Vagina (tissue), 2 donors: ENCODE data around the gene YPEL4. TPM values are rescaled to one million over a fixed set of nuclear protein-coding genes. Genes with fewer than 3 reads are reported as not detected.
A peak's percentile ranks its signal among the peaks of the same experiment; 100 is the strongest.

Experiments used
- DNase-seq, 2 donors: peaks; one replicate each; pipeline ENCODE4 v3.0.0-alpha.2; 2017; ENCODE audit errors: extremely low spot score in 2 of 2
- H3K27ac ChIP-seq: fragments of 200-600 bp; sonication (generic); one replicate; pipeline ENCODE4 v1.5.1; 2019
- H3K27me3 ChIP-seq: fragments of 200-600 bp; sonication (generic); one replicate; pipeline ENCODE4 v1.5.1; 2019
- H3K36me3 ChIP-seq, 2 donors: fragments of 200-600 bp; sonication (generic); one replicate each; pipeline ENCODE4 v1.5.1; 2017 to 2019
- H3K4me1 ChIP-seq: fragments of 200-600 bp; sonication (generic); one replicate; pipeline ENCODE4 v1.5.1; 2019
- H3K4me3 ChIP-seq, 2 donors: fragments of 200-600 bp; sonication (generic); 1 replicate in 1 of 2; 2 replicates in 1 of 2; pipeline ENCODE4 v1.5.1; 2016 to 2019
- H3K9me3 ChIP-seq: fragments of 200-600 bp; sonication (generic); one replicate; pipeline ENCODE4 v1.5.1; 2019
- POLR2A ChIP-seq, 2 donors: fragments of 450-650 bp; IDR thresholded peaks; one replicate each; pipeline ENCODE4 v1.6.1; 2017; ENCODE audit warnings: antibody characterized with exemption in 2 of 2, mild to moderate bottlenecking in 2 of 2, moderate library complexity in 2 of 2
- POLR2AphosphoS5 ChIP-seq, 2 donors: sonication (generic); formaldehyde crosslinking; IDR thresholded peaks; one replicate each; pipeline ENCODE4 v1.9.0; 2017; ENCODE audit warnings: antibody characterized with exemption in 2 of 2, mild to moderate bottlenecking in 2 of 2, low read depth in 1 of 2; ENCODE audit not compliant: insufficient read depth in 1 of 2
- intact Hi-C: fragments of 100-400 bp; cut with DNase I; formaldehyde crosslinking; loops from one replicate; pipeline ENCODE4 v1.15.1; 2023
- total RNA-seq: library from RNA; depleted of rRNA; stranded (reverse); fragments of >200 nt; gene quantifications from one replicate; pipeline ENCODE4 v1.2.3, GENCODE V29; 2016
- TF ChIP-seq, protein P1 (sequence below), 3 experiments: fragments of 450-650 bp in 2 of 3; fragments of 200-600 bp in 1 of 3; sonication (generic) in 1 of 3; IDR thresholded peaks; one replicate each; pipeline ENCODE4 v1.5.1; 2017 to 2019; ENCODE audit warnings: antibody characterized with exemption in 3 of 3, mild to moderate bottlenecking in 2 of 3, moderate library complexity in 2 of 3

YPEL4 gene
- total RNA-seq, 1 donor from 2014 or later = 2.7 TPM

- peaks cover 41% of the 10 kb centered on the region for H3K4me1 ChIP-seq
- no peaks in the 10 kb centered on the region for H3K36me3 ChIP-seq
- intact Hi-C loops = loop anchor here (2.0 to 10.0 kb wide), 4 partner anchors 37 to 315 kb away; partner anchors contain the start of gene TNKS1BP1
- H3K27me3 ChIP-seq = no peaks in the 10 kb centered on the region
- TF ChIP-seq POLR2A (IDR thresholded peaks at IDR 0.05) = no peak
- TF ChIP-seq, protein P1, sequence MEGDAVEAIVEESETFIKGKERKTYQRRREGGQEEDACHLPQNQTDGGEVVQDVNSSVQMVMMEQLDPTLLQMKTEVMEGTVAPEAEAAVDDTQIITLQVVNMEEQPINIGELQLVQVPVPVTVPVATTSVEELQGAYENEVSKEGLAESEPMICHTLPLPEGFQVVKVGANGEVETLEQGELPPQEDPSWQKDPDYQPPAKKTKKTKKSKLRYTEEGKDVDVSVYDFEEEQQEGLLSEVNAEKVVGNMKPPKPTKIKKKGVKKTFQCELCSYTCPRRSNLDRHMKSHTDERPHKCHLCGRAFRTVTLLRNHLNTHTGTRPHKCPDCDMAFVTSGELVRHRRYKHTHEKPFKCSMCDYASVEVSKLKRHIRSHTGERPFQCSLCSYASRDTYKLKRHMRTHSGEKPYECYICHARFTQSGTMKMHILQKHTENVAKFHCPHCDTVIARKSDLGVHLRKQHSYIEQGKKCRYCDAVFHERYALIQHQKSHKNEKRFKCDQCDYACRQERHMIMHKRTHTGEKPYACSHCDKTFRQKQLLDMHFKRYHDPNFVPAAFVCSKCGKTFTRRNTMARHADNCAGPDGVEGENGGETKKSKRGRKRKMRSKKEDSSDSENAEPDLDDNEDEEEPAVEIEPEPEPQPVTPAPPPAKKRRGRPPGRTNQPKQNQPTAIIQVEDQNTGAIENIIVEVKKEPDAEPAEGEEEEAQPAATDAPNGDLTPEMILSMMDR (IDR thresholded peaks at IDR 0.05) = no peak
- TF ChIP-seq POLR2AphosphoS5 (IDR thresholded peaks at IDR 0.05; ENCODE audit: insufficient read depth in 1 of 2, low read depth in 1 of 2) = no peak
- DNase-seq = no peak
- peak overlapping the region; percentile 80 for H3K27ac ChIP-seq
- peak overlapping the region; percentile 66 to 93 for H3K4me3 ChIP-seq
- H3K9me3 ChIP-seq = no peaks in the 10 kb centered on the region
Observed at GRCh38 chr11:57639321-57640067, 10.2 kb downstream of the YPEL4 start.

DNA sequence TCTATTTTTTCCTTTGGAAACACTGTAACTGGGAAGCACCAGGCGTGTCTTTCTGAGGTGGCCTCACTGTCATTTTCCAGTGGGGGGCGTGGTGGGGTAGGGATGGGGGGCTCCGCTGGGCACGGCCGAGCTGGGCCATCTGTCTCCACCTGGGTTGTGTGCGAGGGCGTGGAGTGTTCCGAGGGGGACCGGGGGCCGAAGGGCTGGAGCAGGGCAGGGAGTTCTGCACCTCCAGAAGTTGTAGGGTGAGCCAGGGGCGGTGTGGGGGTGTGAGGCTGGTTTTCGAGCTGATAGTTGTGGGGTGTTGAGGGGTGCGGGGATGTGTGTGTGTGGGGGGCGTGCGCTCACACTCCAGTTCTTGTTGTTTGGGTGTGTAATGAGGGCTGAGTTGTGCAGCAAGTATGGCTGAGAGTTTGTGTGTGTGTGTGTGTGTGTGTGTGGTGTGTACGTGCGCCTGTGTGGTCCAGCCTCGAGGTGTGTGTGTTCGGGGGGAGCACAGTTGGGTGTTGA is 10.8 kb downstream of the YPEL4 start:
- Histone ChIP-seq H3K36me3 (no peaks in the 10 kb centered on the region), H3K4me3 (peak overlapping the region; percentile 66 to 93), H3K27ac (peak overlapping the region; percentile 80), H3K4me1 (peaks cover 37% of the 10 kb centered on the region), H3K9me3 (no peaks in the 10 kb centered on the region), H3K27me3 (no peaks in the 10 kb centered on the region)
- no peak for DNase-seq
- no peak for TF ChIP-seq POLR2A (IDR thresholded peaks at IDR 0.05)
- TF ChIP-seq POLR2AphosphoS5 (IDR thresholded peaks at IDR 0.05; ENCODE audit: insufficient read depth in 1 of 2, low read depth in 1 of 2) = no peak
- TF ChIP-seq, protein P1 (IDR thresholded peaks at IDR 0.05) = no peak
- intact Hi-C loops = loop anchor here (2.0 kb wide), 2 partner anchors 36 to 70 kb away; no protein-coding TSS in a partner anchor

DNA sequence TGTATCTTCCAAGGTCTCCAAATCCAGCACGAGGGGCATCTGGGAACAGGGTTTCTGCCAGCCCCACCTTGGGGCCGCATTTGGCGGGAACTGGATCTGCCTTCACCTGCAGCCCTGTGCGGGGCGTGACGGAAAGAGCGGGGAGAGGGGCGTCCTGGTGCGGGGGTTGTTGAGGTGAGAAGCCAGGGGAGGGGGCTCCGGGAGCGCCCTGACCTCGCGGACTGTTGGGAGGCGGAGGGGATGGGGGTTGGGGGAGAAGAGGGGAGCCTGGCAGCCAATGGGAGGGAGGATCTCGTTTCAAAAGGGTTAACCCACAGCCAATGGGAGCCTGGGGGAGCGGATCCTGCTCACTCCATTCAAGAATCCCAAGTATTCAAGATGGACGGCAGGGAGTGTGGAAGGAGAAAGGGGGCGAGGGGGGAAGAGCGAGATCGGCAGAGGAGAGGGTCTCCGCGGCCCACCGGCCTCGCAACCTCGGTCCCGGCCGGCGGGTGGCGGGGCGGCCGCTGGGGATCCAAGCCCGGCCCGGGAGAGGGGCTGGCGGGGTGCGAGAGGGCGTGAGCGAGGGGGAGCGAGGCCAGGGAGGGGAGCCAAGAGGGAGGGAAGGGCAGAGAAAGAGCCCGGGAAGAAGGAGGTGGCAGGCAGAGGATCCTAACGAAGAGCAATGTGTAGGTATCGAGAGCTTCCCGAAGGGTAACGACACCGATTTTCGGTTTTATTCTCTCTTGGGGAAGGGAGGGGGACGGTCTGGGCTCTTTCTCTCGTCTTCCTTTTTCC is 11.5 kb downstream of the YPEL4 start:
- H3K27me3 ChIP-seq = no peaks in the 10 kb centered on the region
- intact Hi-C loops = loop anchor here (2.0 kb wide), 2 partner anchors 35 to 69 kb away; no protein-coding TSS in a partner anchor
- no peaks in the 10 kb centered on the region for H3K36me3 ChIP-seq
- peaks cover 37% of the 10 kb centered on the region for H3K4me1 ChIP-seq
- TF ChIP-seq POLR2A (IDR thresholded peaks at IDR 0.05) (peak in 1 of 2 donors; percentile 42), POLR2AphosphoS5 (IDR thresholded peaks at IDR 0.05; ENCODE audit: insufficient read depth in 1 of 2, low read depth in 1 of 2) (peak in 1 of 2 donors; percentile 62)
- TF ChIP-seq, protein P1 (IDR thresholded peaks at IDR 0.05) = peak in 1 of 3 experiments; percentile 8
- no peaks in the 10 kb centered on the region for H3K9me3 ChIP-seq
- peak overlapping the region; percentile 80 for H3K27ac ChIP-seq
- no peak for DNase-seq
- H3K4me3 ChIP-seq = peak overlapping the region; percentile 66 to 93

- H3K36me3 ChIP-seq = no peaks in the 10 kb centered on the region
- H3K4me3 ChIP-seq = peak overlapping the region; percentile 66 to 93
- H3K4me1 ChIP-seq = peaks cover 37% of the 10 kb centered on the region
- no peak for DNase-seq
- no peaks in the 10 kb centered on the region for H3K27me3 ChIP-seq
- intact Hi-C loops = loop anchor here (2.0 kb wide), 2 partner anchors 35 to 69 kb away; no protein-coding TSS in a partner anchor
- H3K9me3 ChIP-seq = no peaks in the 10 kb centered on the region
- H3K27ac ChIP-seq = peak overlapping the region; percentile 80
- TF ChIP-seq, protein P1 (IDR thresholded peaks at IDR 0.05) = no peak
Observed at GRCh38 chr11:57637626-57638004, 12.1 kb downstream of the YPEL4 start.
